RWPE1 (cell line): ENCODE results near the gene FAAP100.
A peak's percentile ranks its signal among the peaks of the same experiment; 100 is the strongest.

ENCODE experiments used
- CTCF ChIA-PET: fragments of 350-600 bp; sonication (Branson Sonifier 250); formaldehyde crosslinking; extraction: SDS; loops from one replicate; lab custom pipeline; 2021; lab: Yijun Ruan, JAX
- POLR2A ChIA-PET: fragments of 400-600 bp; formaldehyde crosslinking; extraction: SDS; loops from one replicate; lab custom pipeline; 2020; ENCODE audit warnings: antibody characterized with exemption; ENCODE audit not compliant: low non-redundant PET; lab: Yijun Ruan, JAX
- DNase-seq: peaks from one replicate; pipeline ENCODE4 v3.0.0; 2012; ENCODE audit warnings: low spot score
- H3K27ac ChIP-seq: fragments of 450-650 bp; 2 replicates; pipeline ENCODE4 v1.5.1; 2017
- TF ChIP-seq, protein P1 (sequence below): fragments of 450-650 bp; conservative IDR thresholded peaks from 2 replicates; pipeline ENCODE4 v1.5.1; 2017; ENCODE audit warnings: low read depth, mild to moderate bottlenecking

The FAAP100 gene

DNA sequence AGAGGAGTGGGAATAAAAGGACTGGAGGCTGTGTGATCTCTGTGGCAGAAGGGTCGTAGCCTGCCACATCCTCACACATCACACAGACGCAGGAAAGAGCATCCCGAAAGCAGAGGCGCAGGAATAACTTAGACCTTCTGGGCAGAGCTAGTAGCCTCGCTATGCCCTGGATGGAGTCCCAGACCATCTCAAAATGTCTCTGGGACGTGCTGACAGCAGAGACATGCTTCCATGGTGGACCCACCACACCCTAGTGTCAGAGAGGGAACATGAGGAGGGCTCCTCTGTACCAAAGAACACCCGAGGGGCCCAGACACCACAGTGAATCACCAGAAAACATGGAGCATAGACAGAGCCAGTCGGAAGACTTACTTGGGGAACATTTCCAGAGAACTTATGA lies 29.6 kb upstream of the FAAP100 start:
- H3K27ac ChIP-seq: peak overlapping the region; percentile 29
- no peak for DNase-seq
- TF ChIP-seq, protein P1, sequence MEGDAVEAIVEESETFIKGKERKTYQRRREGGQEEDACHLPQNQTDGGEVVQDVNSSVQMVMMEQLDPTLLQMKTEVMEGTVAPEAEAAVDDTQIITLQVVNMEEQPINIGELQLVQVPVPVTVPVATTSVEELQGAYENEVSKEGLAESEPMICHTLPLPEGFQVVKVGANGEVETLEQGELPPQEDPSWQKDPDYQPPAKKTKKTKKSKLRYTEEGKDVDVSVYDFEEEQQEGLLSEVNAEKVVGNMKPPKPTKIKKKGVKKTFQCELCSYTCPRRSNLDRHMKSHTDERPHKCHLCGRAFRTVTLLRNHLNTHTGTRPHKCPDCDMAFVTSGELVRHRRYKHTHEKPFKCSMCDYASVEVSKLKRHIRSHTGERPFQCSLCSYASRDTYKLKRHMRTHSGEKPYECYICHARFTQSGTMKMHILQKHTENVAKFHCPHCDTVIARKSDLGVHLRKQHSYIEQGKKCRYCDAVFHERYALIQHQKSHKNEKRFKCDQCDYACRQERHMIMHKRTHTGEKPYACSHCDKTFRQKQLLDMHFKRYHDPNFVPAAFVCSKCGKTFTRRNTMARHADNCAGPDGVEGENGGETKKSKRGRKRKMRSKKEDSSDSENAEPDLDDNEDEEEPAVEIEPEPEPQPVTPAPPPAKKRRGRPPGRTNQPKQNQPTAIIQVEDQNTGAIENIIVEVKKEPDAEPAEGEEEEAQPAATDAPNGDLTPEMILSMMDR: no peak
- CTCF ChIA-PET: interaction anchor here (0.6 to 0.7 kb wide), 2 partner anchors 15 to 19 kb away, joined by 3 to 4 read pairs; no protein-coding TSS in a partner anchor
- POLR2A ChIA-PET: no interaction called here

DNA sequence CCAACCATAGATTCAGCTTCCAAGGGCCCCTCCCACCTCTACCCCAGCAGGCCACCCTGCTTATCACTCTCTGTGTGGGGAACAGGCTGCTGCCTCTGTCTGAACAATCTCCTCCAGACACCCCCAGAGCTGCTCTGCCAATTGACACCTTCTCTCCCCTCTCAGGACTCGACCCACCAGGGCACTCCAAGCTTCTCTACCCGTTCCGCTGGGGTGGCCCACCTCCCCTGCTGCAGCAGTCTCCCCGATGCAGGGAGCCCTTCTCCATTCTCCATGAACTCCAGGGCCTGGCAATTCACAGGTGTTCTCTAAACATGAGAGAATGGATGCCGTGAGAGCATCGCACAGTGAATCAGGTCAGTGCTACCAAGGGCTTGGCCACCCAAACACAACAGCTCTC lies 28.3 kb upstream of the FAAP100 start:
- DNase-seq: no peak
- POLR2A ChIA-PET: interaction anchor here (0.7 kb wide), 1 partner anchor 14 kb away, joined by 4 read pairs; no protein-coding TSS in a partner anchor
- CTCF ChIA-PET: interaction anchor here (1.3 kb wide), 1 partner anchor 21 kb away, joined by 9 read pairs; no protein-coding TSS in a partner anchor
- H3K27ac ChIP-seq: peak overlapping the region; percentile 45
- TF ChIP-seq, protein P1: no peak

DNA sequence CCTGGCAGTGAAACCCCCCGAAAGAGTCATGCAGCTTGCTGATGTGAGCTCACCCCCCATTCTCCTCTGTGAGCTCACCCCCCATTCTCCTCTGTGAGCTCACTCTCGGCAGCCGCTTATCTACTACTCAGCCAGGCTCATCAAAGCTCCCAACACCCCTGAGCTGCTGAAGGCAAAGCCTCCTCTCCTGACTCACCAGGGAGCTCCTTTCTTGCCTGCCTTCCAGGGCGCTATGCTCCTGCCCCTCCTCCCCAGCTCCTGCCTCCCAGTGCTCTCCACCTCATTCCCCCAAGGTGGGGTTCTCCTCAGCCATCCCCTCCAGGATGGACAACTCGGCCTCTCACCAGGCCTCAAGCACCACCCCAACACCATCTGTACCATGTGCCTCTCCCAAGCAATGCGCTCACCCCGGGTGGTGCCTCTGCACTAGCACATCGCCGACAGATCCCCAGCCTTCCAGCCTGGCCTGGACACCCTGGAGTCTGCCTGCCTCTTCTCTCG lies 27.7 kb upstream of the FAAP100 start:
- ChIA-PET POLR2A (interaction anchor here (0.7 kb wide), 1 partner anchor 14 kb away, joined by 4 read pairs; no protein-coding TSS in a partner anchor), CTCF (interaction anchor here (0.6 to 1.3 kb wide), 2 partner anchors 20 to 21 kb away, joined by 3 to 9 read pairs; no protein-coding TSS in a partner anchor)
- TF ChIP-seq, protein P1: no peak
- H3K27ac ChIP-seq: peak overlapping the region; percentile 45
- peak; percentile 27 for DNase-seq

DNA sequence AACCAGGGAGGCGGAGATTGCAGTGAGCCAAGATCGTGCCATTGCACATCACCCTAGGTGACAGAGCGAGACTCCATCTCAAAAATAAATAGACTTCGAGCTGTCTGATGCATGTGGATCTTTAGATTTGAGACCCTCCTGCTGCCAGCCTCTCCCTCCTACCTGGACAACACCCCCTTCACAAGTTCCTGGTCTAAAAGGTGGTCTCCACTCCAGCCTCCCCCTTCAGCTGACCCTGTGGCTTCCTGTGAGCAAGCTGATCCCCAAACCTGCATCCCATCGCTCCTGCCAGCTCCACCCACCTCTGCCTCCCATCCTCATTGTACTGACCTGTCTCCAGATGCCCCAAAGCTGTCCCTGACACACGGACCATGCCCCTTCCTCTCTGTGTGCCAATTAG lies 27.1 kb upstream of the FAAP100 start:
- peak overlapping the region; percentile 45 for H3K27ac ChIP-seq
- ChIA-PET POLR2A (no interaction called here), CTCF (interaction anchor here (1.3 kb wide), 1 partner anchor 22 kb away, joined by 9 read pairs; no protein-coding TSS in a partner anchor)
- no peak for DNase-seq
- TF ChIP-seq, protein P1: no peak

DNA sequence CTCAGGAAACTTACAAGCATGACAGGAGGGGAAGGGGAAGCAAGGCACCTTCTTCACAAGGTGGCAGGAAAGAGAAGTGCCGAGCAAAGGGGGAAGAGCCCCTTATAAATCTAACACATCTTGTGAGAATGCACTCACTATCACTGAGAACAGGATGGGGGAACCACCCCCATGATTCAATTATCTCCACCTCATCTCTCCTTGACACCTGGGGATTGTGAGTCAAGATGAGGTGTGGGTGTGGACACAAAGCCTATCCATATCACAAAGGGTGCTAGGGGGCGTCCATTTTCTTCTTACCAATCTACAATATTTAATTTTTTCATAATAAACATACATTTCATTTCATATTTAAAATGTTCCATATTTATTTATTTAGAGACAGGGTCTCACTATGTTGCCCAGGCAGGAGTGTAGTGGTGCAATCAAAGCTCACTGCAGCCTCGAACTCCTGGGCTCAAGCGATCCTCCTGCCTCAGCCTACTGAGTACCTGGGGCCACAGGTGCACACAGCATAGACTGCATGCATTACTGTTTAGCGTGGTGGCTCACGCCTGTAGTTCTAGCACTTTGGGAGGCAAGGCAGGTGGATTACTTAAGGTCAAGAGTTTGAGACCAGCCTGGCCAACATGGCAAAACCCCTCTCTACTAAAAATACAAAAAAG lies 26.5 kb upstream of the FAAP100 start:
- peak; percentile 52 for DNase-seq
- H3K27ac ChIP-seq: peak overlapping the region; percentile 88
- TF ChIP-seq, protein P1: no peak
- ChIA-PET CTCF (no interaction called here), POLR2A (no interaction called here)

DNA sequence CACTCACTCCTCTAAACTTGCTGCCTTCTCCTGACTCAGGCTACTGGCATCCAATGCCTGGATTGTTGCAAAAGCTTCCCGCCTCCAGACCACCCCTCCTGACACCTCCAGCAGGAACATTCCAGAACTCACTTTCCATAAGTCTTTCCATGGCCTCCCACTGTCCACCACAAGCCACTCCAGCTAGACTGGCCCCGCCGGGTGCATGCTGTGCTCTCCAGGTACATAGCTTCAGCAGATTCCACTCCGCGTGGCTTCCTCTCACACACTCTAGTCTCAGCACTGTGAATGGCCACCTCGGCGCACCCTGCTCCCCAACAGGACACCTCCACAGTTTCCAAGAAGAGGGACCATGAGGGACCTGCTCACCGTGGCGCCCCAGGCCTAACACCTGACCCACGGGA lies 25.9 kb upstream of the FAAP100 start:
- peak; percentile 55 for DNase-seq
- TF ChIP-seq, protein P1: no peak
- CTCF ChIA-PET: no interaction called here
- POLR2A ChIA-PET: no interaction called here
- peak overlapping the region; percentile 88 for H3K27ac ChIP-seq
